H54 (cell line): ENCODE results near the gene ASB14.
"Not testable (repeated sequence)": the region's sequence is repeated elsewhere in the genome, so short reads cannot be mapped to it uniquely, and the experiment has no call there.

Experiments
- DNase-seq: peaks from one replicate; pipeline ENCODE4 v3.0.0; 2011; ENCODE audit warnings: low spot score, mixed read lengths; ENCODE audit not compliant: insufficient read length
- FAIRE-seq: peaks from 3 replicates; lab custom pipeline; 2011; peaks lifted over from hg19 to GRCh38; lab: Jason Lieb, UNC
- POLR2A ChIP-seq: IDR thresholded peaks from 2 replicates; pipeline ENCODE4 v1.6.1; 2011; ENCODE audit warnings: low read depth, mild to moderate bottlenecking, low read length

Gene ASB14

DNA sequence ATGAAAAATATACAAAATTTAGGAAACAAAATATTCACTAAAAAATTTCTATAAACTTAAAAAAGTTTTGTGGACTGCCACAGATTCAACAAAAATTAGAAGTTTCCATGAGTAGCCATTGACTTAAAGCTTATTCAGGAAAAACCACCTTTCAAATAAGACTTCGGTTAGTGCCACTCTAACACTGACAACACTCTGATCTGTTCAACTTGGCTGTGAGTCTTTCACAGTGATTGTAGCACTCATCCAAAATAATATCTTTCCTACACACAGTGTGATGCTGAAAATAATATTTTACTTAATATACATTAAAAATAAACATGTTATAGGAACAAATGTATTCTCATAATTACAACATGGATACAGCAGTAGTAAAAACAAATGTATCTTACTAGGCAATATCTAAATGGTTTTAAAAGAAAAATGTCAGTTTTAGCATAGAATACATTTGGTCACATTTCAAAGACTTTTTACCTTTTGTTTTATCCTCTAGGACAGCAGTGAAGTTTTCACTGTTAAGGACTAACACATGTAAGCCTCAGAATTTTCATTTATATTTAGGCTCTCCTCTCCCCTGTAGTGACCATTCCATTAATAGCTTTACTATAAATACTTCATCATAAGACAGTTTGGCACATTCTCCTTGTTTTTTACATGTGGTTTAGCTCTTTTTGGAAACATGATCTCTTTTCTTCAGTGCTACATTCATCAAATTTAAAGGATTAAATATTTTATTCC lies at the start of gene ASB14:
ASB14 (minus strand) TSS at position 527 of the 738 bp plus-strand sequence. CDS start 652 bp downstream, outside the sequence.
- FAIRE-seq (no peak), DNase-seq (no peak)

DNA sequence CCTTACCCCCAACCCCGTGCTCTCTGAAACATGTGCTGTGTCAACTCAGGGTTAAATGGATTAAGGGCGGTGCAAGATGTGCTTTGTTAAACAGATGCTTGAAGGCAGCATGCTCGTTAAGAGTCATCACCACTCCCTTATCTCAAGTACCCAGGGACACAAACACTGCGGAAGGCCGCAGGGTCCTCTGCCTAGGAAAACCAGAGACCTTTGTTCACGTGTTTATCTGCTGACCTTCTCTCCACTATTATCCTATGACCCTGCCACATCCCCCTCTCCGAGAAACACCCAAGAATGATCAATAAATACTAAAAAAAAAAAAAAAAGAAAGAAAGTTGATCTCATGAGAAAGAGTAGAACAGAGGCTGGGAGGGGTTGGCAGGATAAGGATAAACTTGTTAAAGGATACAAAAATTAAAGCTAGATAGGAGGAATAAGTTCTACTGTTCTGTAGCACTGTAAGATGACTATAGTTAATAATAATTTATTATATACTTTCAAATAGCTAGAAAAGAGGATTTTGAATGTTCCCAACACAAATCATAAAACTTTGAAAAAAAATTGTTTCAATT lies 46.7 kb upstream of the ASB14 start:
- not testable (repeated sequence) for FAIRE-seq, DNase-seq

More for the DNA sequence above, at the start of gene ASB14:
- TF ChIP-seq POLR2A = no peak

DNA sequence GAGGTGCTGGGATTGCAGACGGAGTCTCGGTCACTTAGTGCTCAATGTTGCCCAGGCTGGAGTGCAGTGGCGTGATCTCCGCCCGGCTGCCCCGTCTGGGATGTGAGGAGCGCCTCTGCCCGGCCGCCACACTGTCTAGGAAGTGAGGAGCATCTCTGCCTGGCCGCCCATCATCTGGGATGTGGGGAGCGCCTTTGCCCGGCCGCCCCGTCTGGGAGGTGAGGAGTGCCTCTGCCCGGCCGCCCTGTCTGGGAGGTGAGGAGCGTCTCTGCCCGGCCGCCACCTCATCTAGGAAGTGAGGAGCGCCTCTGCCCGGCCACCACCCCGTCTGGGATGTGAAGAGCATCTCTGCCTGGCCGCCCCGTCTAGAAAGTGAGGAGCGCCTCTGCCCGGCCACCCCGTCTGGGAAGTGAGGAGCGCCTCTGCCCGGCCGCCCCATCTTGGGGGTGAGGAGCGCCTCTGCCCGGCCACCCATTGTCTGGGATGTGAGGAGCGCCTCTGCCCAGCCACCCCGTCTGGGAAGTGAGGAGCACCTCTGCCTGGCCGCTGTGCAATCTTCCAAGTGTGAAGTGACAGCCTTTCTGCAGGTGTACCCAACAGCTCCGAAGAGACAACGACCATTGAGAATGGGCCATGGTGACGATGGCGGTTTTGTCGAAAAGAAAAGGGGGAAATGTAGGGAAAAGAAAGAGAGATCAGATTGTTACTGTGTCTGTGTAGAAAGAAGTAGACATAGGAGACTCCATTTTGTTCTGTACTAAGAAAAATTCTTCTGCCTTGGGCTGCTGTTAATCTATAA lies 46.0 kb upstream of the ASB14 start:
- not testable (repeated sequence) for DNase-seq, FAIRE-seq

DNA sequence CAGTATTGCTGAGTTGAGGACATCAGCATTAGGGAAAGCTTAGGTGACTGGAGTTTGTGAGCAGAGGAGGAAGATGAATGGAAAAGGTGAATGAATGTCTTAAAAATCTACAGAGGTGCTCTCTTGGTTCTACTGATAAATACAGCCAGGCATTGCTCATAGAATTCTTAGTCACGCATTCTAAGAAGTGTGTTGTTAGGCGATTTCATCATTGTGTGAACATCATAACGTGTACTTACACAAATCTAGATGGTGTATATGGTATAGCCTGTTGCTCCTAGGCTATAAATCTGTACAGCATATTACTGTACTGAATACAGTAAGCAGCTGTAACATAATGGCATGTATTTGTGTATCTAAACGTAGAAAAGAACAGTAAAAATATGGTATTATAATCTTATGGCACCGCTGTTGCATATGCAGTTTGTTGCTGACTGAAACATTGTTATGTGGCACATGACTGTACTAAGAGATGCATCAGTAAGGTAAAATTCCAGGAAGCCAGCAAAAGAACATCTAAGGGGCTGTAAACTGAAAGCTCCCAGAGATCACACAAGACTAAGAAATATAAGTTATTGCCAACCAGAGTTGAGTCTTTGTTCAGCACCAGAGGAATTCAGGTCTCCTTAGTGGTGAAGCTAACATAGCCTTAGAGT lies 42.9 kb upstream of the ASB14 start:
- TF ChIP-seq POLR2A = no peak
- FAIRE-seq (peak; percentile 60), DNase-seq (no peak)

DNA sequence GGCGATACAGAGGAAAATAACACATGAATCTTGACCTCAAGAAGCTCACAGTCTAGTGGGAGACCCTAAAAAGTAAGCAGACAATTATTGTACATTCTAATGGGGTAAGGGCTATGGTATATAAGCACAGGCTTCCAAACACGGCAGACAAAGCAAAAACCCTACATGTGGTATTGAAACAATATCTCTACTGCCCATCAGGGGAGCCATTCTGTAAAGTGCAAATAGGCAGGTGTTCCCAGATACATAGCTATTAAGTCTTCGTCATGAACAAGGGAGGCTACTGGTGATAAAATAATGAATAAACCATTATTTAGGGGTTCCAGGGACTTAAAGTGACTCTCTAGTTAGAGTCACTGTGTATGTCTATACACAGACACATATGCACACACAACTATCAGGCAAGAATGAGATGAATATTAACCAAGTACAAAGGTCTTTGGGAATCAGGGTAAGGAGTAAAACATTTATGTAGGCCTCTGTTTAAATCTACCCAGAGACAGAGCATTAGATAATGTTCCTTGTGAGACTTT lies 38.7 kb upstream of the ASB14 start:
- no peak for DNase-seq
- TF ChIP-seq POLR2A = no peak
- FAIRE-seq = no peak

DNA sequence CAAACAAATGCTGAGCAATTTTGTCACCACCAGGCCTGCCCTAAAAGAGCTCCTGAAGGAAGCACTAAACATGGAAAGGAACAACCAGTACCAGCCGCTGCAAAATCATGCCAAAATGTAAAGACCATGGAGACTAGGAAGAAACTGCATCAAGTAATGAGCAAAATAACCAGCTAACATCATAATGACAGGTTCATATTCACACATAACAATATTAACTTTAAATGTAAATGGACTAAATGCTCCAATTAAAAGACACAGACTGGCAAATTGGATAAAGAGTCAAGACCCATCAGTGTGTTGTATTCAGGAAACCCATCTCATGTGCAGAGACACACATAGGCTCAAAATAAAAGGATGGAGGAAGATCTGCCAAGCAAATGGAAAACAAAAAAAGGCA lies 34.0 kb upstream of the ASB14 start:
- not testable (repeated sequence) for FAIRE-seq, DNase-seq

DNA sequence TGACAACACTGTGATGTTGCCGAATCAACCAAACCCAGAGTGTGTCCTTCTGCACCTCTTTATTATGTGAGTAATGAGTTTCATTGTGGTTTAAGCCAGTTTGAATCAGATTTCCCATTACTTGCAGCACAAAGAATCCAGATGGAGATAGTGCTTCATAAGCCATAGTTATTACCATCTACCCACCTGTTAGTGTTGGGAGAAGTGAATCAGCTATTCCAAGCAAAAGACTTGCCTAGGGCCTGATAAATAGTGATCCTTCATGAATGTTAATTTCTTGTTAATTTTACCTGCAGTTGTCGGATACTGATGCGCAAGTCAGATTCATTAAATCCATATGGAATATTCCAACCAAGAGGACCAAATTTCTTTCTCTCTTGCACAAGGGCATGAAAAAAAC lies 21.7 kb upstream of the ASB14 start:
- FAIRE-seq (no peak), DNase-seq (no peak)
- TF ChIP-seq POLR2A = no peak

DNA sequence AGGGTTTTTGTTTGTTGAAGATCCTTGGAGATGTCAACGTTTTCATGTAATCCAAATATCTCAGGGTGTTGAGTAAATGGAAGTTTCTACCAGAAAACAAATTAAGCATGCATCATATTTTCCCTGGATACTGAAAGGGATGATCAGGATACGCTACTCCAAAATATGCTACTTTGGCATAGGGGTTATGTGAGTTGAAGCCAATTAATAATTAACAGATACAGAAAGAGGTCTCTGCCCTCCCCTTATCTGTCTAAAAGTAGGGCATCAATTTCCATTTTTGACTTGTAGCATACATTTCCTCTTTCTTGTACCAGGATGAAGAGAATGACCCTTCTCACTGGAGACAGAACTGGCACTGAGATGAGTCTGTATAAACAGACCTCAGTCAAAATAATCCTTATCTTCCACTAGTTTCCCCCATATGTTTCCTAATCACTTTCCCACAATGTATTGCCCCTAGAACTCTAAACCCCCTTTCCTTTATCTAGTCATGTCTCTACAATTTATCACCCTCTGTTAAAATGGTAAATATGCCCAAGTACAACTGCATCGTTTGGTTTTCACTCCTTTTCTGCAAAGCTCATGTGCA lies 17.4 kb upstream of the ASB14 start:
- FAIRE-seq = no peak
- no peak for TF ChIP-seq POLR2A
- no peak for DNase-seq

DNA sequence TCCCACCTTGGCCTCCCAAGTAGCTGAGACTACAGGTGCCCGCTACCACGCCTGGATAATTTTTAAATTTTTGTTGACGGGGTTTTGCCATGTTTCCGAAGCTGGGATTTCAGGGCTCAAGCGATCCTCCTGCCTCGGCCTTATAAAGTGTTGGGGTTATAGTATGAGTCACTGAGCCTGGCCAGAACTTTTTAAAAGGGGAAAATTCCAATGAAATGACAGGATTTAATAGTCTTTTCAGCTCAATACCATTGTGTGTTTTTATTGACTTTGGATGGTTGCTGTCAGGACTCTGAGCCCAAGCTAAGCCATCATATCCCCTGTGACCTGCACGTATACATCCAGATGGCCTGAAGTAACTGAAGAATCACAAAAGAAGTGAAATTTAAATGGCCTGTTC lies 11.0 kb upstream of the ASB14 start:
- FAIRE-seq = peak; percentile 55
- peak; percentile 9 for DNase-seq

DNA sequence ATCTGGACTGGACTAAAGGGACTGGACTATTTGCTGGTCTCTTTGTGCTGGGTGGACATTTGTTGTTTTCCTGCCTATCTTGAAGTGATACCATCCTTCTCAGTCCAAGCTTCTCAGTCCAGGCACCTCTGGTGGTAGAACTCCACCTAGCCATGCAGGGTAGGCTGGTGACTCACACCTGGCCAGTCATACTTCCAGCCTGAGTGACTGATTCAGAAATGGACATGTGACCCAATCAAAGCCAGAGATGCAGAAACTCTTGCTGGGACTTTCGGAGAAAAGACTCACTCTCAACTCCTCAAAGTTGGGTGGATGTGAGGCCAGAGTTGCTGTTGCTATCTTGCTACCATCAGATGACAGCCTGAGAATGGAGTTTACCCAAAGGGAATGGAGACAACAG lies 5.6 kb upstream of the ASB14 start:
- DNase-seq (peak; percentile 58), FAIRE-seq (peak; percentile 98)
- no peak for TF ChIP-seq POLR2A

DNA sequence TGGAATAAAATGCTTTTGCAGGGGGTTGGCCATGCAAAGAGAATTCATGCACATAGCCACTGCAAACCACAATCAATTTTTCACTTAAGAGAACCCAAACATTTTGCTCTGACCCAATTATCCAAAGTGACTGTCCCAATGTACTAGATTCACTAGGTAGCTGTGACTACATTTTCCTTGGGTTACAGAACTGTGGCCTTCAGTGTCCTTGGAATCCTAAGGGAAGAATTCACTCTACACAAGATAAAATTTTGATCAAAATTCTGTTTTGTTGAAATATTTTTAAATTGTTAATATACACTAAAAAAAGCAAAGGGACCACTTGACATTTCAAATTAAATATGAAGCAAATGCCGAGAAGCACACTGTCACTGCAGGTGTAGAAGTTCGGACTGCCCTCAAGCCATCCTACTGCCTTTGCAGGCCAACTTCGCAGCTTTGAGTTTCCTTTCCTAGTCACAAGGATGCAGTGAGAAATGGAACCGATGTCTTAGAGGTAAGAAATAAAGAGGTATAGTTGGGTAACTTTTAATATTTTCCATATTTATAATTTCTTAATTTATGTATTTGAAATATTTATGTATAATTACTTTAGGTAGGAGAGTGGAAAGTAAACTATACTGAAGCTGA lies 527 bp upstream of the ASB14 start:
- no peak for DNase-seq
- TF ChIP-seq POLR2A = no peak
- no peak for FAIRE-seq

DNA sequence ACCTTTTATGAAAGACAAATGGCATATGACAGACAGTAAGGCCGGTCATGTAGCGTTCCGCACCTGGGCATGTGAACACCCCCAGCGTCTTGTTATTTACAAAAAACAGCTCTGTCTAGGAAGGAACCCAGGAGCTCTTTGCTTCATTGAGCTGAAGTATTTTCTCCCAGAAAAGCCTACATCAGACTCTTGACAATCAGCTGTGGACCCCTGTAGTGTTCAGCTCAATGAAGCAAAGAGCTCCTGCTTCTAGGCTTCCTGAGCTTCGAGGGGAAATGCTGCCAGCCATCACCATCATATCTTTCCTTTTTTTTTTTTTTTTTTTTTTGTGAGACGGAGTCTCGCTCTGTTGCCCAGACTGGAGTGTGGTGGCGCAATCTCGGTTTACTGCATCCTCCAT lies 4.1 kb downstream of the ASB14 start:
- DNase-seq (no peak), FAIRE-seq (no peak)
- TF ChIP-seq POLR2A = no peak

DNA sequence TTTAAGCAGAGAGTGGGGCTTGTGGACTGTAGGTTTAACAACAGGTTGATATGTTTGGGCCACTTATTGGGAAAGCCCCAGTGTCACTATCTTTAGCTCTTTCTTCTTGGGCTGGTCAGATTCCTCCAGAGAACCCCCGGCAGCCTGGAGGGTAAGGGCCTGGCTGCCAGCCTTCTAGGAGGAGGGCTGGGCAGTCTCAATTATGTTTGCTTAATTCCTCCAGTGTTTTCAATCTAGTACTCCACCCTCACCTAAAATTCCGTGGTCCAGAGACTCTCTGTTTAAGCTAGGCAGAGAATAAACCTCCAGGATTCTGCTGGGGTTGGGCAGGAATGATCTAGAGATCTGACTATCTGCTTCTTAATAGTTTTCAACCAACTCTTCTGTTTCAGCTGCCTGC lies 5.3 kb downstream of the ASB14 start:
- no peak for FAIRE-seq
- TF ChIP-seq POLR2A = no peak
- no peak for DNase-seq
